Common myeloid progenitor, CD34-positive (primary cell): ENCODE data around the gene SLC1A2.
"Not testable (repeated sequence)": the region's sequence is repeated elsewhere in the genome, so short reads cannot be mapped to it uniquely, and the experiment has no call there.

Source experiments
- CTCF ChIA-PET: fragments of 350-600 bp; sonication (Branson Sonifier 250); formaldehyde crosslinking; loops from one replicate; lab custom pipeline; 2021; ENCODE audit warnings: antibody characterized with exemption; lab: Charles Lee
- POLR2A ChIA-PET: fragments of 350-600 bp; sonication (Branson Sonifier 250); formaldehyde crosslinking; loops from one replicate; lab custom pipeline; 2021; ENCODE audit warnings: antibody characterized with exemption; lab: Charles Lee
- DNase-seq, 3 donors: peaks; one replicate each; pipeline versions ENCODE4 v3.0.0 to v3.0.0-alpha.2; 2013
- H3K27ac ChIP-seq, 2 experiments: 1 replicate in 1 of 2; 2 replicates in 1 of 2; pipeline ENCODE4 v1.7.0; 2013; ENCODE audit warnings: inconsistent platforms in 2 of 2, low read length in 2 of 2, mild to moderate bottlenecking in 2 of 2, low read depth in 1 of 2, moderate library complexity in 1 of 2; ENCODE audit not compliant: severe bottlenecking in 2 of 2, insufficient read depth in 1 of 2, poor library complexity in 1 of 2
- H3K27me3 ChIP-seq, 5 experiments: replicated peaks in 2 of 5; 1 replicate in 3 of 5; 2 replicates in 2 of 5; pipeline versions ENCODE4 v1.6.1 to v1.7.0; 2013; ENCODE audit warnings: low read length in 4 of 5, mild to moderate bottlenecking in 2 of 5, moderate library complexity in 2 of 5, inconsistent platforms in 1 of 5; ENCODE audit not compliant: insufficient read depth in 5 of 5, control insufficient read depth in 4 of 5
- H3K36me3 ChIP-seq, 4 experiments: 1 replicate in 2 of 4; 2 replicates in 2 of 4; pipeline versions ENCODE4 v1.6.1 to v1.7.0; 2013; ENCODE audit warnings: low read length in 3 of 4, control low read depth in 1 of 4, mild to moderate bottlenecking in 1 of 4; ENCODE audit not compliant: control insufficient read depth in 4 of 4, insufficient read depth in 4 of 4
- H3K4me1 ChIP-seq, 4 experiments: 1 replicate in 3 of 4; 2 replicates in 1 of 4; pipeline versions ENCODE4 v1.6.1 to v1.7.1; 2013; ENCODE audit warnings: low read length in 3 of 4, mild to moderate bottlenecking in 3 of 4, control low read depth in 1 of 4, inconsistent platforms in 1 of 4, moderate library complexity in 1 of 4; ENCODE audit not compliant: control insufficient read depth in 4 of 4, insufficient read depth in 4 of 4; ENCODE audit errors: control extremely low read depth in 1 of 4
- H3K4me3 ChIP-seq, 7 experiments: 1 replicate in 4 of 7; 2 replicates in 3 of 7; pipeline versions ENCODE4 v1.5.1 to v1.7.0; 2013; ENCODE audit warnings: mild to moderate bottlenecking in 7 of 7, low read length in 6 of 7, moderate library complexity in 6 of 7, inconsistent platforms in 2 of 7, low read depth in 2 of 7, control low read depth in 1 of 7; ENCODE audit not compliant: insufficient read depth in 4 of 7, control insufficient read depth in 1 of 7; ENCODE audit errors: extremely low read depth in 1 of 7
- H3K9me3 ChIP-seq, 5 experiments: 1 replicate in 4 of 5; 2 replicates in 1 of 5; pipeline versions ENCODE4 v1.6.1 to v1.7.1; 2013; ENCODE audit warnings: low read length in 4 of 5, mild to moderate bottlenecking in 2 of 5, inconsistent platforms in 1 of 5, low read depth in 1 of 5, moderate library complexity in 1 of 5; ENCODE audit not compliant: control insufficient read depth in 4 of 5, insufficient read depth in 2 of 5; ENCODE audit errors: control extremely low read depth in 1 of 5
- WGBS: methylation state at CpG from one replicate; pipeline ENCODE4 v1.1.5; 2013; ENCODE audit not compliant: insufficient coverage; 5-methylcytosine and 5-hydroxymethylcytosine counted together

The SLC1A2 gene

GRCh38 chr11:35230388-35230787, 189.0 kb downstream of the SLC1A2 start:
- POLR2A ChIA-PET, result interaction anchor here (0.8 kb wide), 1 partner anchor 9 kb away, joined by 3 read pairs; no protein-coding TSS in a partner anchor
- Histone ChIP-seq H3K36me3 (peaks cover 15 to 68% (median 41%) of the 10 kb centered on the region in 4 experiments), H3K4me1 (peaks cover 0 to 7% (median 0%) of the 10 kb centered on the region in 4 experiments), H3K27me3 (no peaks in the 10 kb centered on the region), H3K4me3 (no peak overlapping the region), H3K27ac (no peak overlapping the region), H3K9me3 (peaks cover 0 to 12% (median 4%) of the 10 kb centered on the region in 5 experiments)
- no peak for DNase-seq
- CTCF ChIA-PET, result no interaction called here
- WGBS, result 100% methylated on average over 1 of the region's 1 CpG

DNA sequence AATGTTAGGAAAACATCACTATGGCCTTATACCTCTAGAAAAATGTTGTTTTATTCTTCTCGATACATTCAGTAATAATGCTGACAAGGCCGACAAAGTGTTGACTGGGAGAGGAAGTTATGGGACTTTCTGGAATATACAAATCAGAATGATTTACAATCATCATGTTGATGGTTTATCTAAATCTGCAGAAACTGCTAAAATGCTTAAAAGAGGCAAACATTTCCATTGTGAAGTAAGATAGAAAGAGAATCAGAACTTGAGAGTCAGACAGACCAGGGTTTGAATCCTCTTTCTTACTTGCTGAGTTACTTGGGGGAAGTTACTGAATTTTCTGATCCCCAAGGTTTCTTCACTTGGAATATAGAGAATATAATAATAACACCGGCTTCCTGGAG, 191.0 kb downstream of the SLC1A2 start:
- Histone ChIP-seq H3K4me1 (peaks cover 0 to 7% (median 0%) of the 10 kb centered on the region in 4 experiments), H3K9me3 (peaks cover 0 to 7% (median under 1%) of the 10 kb centered on the region in 5 experiments), H3K4me3 (no peak overlapping the region), H3K36me3 (peaks cover 23 to 88% (median 56%) of the 10 kb centered on the region in 4 experiments), H3K27me3 (no peaks in the 10 kb centered on the region), H3K27ac (no peak overlapping the region)
- POLR2A ChIA-PET, result no interaction called here
- CTCF ChIA-PET, result interaction anchor here (1.3 kb wide), 1 partner anchor 9 kb away, joined by 3 read pairs; no protein-coding TSS in a partner anchor
- DNase-seq, result no peak
- no CpG with 5 or more reads among the region's 3 CpGs for WGBS

- WGBS, result 86% methylated on average over 1 of the region's 5 CpGs
- ChIA-PET POLR2A (interaction anchor here (0.6 kb wide), 1 partner anchor 40 kb away, joined by 3 read pairs; no protein-coding TSS in a partner anchor), CTCF (interaction anchor here (1.3 kb wide), 1 partner anchor 10 kb away, joined by 3 read pairs; no protein-coding TSS in a partner anchor)
- H3K36me3 ChIP-seq, result peaks cover 27 to 91% (median 61%) of the 10 kb centered on the region in 4 experiments
- H3K4me3 ChIP-seq, result no peak overlapping the region
- peaks cover 0 to 7% (median 0%) of the 10 kb centered on the region in 4 experiments for H3K4me1 ChIP-seq
- H3K27ac ChIP-seq, result peak overlapping the region in 1 of 2 experiments; percentile 9
- peak in 2 of 3 donors; percentile 32 to 39 for DNase-seq
- no peaks in the 10 kb centered on the region for H3K27me3 ChIP-seq
- peaks cover 0 to 6% (median 0%) of the 10 kb centered on the region in 5 experiments for H3K9me3 ChIP-seq
Observed at GRCh38 chr11:35227576-35228327, 191.6 kb downstream of the SLC1A2 start.

DNA sequence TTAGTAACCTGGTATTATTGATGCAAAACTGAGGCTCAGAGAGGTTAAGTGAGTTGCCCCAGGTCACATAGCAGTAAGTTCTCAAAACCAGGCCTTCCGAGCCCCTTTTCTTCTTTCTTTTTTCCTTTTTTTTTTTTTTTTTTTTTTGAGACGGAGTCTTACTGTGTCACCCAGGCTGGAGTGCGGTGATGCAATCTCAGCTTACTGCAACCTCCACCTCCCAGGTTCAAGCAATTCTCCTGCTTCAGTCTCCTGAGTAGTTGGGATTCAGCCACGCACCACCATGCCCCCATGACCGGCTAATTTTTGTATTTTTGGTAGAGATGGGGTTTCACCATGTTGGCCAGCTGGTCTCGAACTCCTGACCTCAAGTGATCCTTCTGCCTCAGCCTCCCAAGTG, 192.6 kb downstream of the SLC1A2 start:
- H3K27me3 ChIP-seq, H3K4me1 ChIP-seq, POLR2A ChIA-PET, H3K4me3 ChIP-seq, DNase-seq, H3K9me3 ChIP-seq, H3K27ac ChIP-seq: not testable (repeated sequence)
- CTCF ChIA-PET, result interaction anchor here (1.1 kb wide), 1 partner anchor 78 kb away, joined by 6 read pairs; no protein-coding TSS in a partner anchor
- 100% methylated on average over 2 of the region's 6 CpGs for WGBS
- peaks cover 34 to 97% (median 65%) of the 10 kb centered on the region in 4 experiments for H3K36me3 ChIP-seq

DNA sequence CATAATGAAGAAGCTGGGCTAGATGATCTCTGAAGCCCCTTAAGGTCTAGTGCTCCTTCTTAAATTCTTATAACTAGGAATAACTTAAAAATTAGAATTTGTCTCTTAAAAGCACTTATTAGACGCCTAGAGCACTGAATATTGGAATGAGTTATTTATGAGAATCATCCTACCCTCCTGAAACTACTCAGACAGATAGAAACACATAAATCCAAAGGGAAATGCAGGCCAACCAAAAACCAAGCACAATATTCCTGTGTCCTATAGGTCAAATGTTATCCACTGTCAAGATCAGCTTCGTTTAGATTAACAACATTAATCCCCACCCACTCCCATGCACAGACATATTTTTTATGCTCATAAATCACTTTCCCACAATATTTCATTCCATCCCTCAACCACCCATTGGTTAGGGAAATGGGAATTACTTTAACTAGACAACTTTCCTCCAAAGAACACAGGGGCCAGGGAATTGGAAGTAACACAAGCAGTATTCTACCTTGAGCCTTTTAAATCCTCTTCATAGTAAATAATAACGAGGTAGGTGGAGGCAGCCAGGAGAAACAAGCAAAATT, 193.3 kb downstream of the SLC1A2 start:
- Histone ChIP-seq H3K27ac (no peak overlapping the region), H3K36me3 (peaks cover 41 to 97% (median 66%) of the 10 kb centered on the region in 4 experiments), H3K4me1 (peaks cover 0 to 7% (median 0%) of the 10 kb centered on the region in 4 experiments), H3K9me3 (peaks cover 0 to 4% (median 0%) of the 10 kb centered on the region in 5 experiments), H3K27me3 (no peaks in the 10 kb centered on the region), H3K4me3 (no peak overlapping the region)
- no peak for DNase-seq
- WGBS, result 63% methylated on average over 1 of the region's 3 CpGs
- ChIA-PET CTCF (interaction anchor here (1.1 to 1.6 kb wide), 2 partner anchors 79 to 166 kb away, joined by 4 to 6 read pairs; no protein-coding TSS in a partner anchor), POLR2A (interaction anchor here (0.6 kb wide), 1 partner anchor 779 kb away, joined by 3 read pairs; no protein-coding TSS in a partner anchor)

- Histone ChIP-seq H3K4me3 (no peak overlapping the region), H3K9me3 (no peaks in the 10 kb centered on the region), H3K4me1 (peaks cover 0 to 7% (median 0%) of the 10 kb centered on the region in 4 experiments), H3K27ac (no peak overlapping the region), H3K36me3 (peaks cover 46 to 97% (median 67%) of the 10 kb centered on the region in 4 experiments), H3K27me3 (no peaks in the 10 kb centered on the region)
- POLR2A ChIA-PET, result no interaction called here
- CTCF ChIA-PET, result interaction anchor here (1.2 to 1.6 kb wide), 2 partner anchors 14 to 297 kb away, joined by 3 to 4 read pairs; no protein-coding TSS in a partner anchor
- no CpG with 5 or more reads among the region's 1 CpG for WGBS
- DNase-seq, result no peak
Observed at GRCh38 chr11:35223991-35224390, 195.4 kb downstream of the SLC1A2 start.
